ENCODE data around the gene RNF169. TPM values are rescaled to one million over a fixed set of nuclear protein-coding genes. Genes with fewer than 3 reads are reported as not detected.

RNF169 gene
- total and polyA plus RNA-seq, 2 of the 8 experiments (the other 6 are each of a cell fraction or from before 2014, with no cell fraction given): 3.6 to 12.5 TPM

- no peak for TF ChIP-seq USF2 (IDR thresholded peaks at IDR 0.05; ENCODE audit: low read length)
- no peak for TF ChIP-seq TAF1 (IDR thresholded peaks at IDR 0.05; ENCODE audit: low read depth, low read length)
- no peak for TF ChIP-seq CTBP2 (IDR thresholded peaks at IDR 0.05; ENCODE audit: borderline replicate concordance, insufficient read depth, insufficient read length, low read length)
Measured at GRCh38 chr11:74783241-74783871, 34.7 kb downstream of the RNF169 start (continued).

Data from H1 (cell line).